Stomach smooth muscle (tissue), 2 donors: ENCODE measurements around the gene PPM1K.

Experiments
- H3K27ac ChIP-seq: one replicate; pipeline ENCODE4 v1.7.0; 2013; ENCODE audit warnings: mild to moderate bottlenecking, low read length, inconsistent platforms
- H3K27me3 ChIP-seq, 2 donors: one replicate each; pipeline ENCODE4 v1.7.0; 2013; ENCODE audit warnings: low read length in 2 of 2; ENCODE audit not compliant: insufficient read depth in 2 of 2, control insufficient read depth in 1 of 2
- H3K36me3 ChIP-seq, 2 donors: one replicate each; pipeline ENCODE4 v1.7.0; 2013; ENCODE audit warnings: low read length in 2 of 2; ENCODE audit not compliant: control insufficient read depth in 2 of 2, insufficient read depth in 2 of 2
- H3K4me1 ChIP-seq: one replicate; pipeline ENCODE4 v1.7.0; 2013; ENCODE audit warnings: low read length; ENCODE audit not compliant: control insufficient read depth, insufficient read depth
- H3K4me3 ChIP-seq, 2 donors: one replicate each; pipeline ENCODE4 v1.7.0; 2013; ENCODE audit warnings: low read length in 2 of 2
- H3K9ac ChIP-seq, 2 donors: one replicate each; pipeline ENCODE4 v1.7.0; 2013; ENCODE audit warnings: low read length in 2 of 2, mild to moderate bottlenecking in 1 of 2
- H3K9me3 ChIP-seq, 2 donors: one replicate each; pipeline ENCODE4 v1.7.0; 2013; ENCODE audit warnings: low read length in 2 of 2; ENCODE audit not compliant: control insufficient read depth in 2 of 2
- donor health status: healthy.
- donor health status: Pancreatic carcinoma.

PPM1K gene

GRCh38 chr4:88242144-88242543, 42.2 kb downstream of the PPM1K start:
- H3K4me3 ChIP-seq: no peak overlapping the region
- no peaks in the 10 kb centered on the region for H3K9me3 ChIP-seq
- no peak overlapping the region for H3K27ac ChIP-seq
- no peaks in the 10 kb centered on the region for H3K36me3 ChIP-seq
- no peaks in the 10 kb centered on the region for H3K4me1 ChIP-seq
- H3K9ac ChIP-seq: no peak overlapping the region
- peaks cover 0 to 2% of the 10 kb centered on the region in 2 donors for H3K27me3 ChIP-seq

GRCh38 chr4:88240297-88240714, 44.1 kb downstream of the PPM1K start:
- H3K9ac ChIP-seq: no peak overlapping the region
- peaks cover 0 to 2% of the 10 kb centered on the region in 2 donors for H3K27me3 ChIP-seq
- H3K27ac ChIP-seq: no peak overlapping the region
- no peaks in the 10 kb centered on the region for H3K9me3 ChIP-seq
- H3K4me1 ChIP-seq: no peaks in the 10 kb centered on the region
- H3K4me3 ChIP-seq: no peak overlapping the region
- H3K36me3 ChIP-seq: no peaks in the 10 kb centered on the region

GRCh38 chr4:88230969-88231771, 53.2 kb downstream of the PPM1K start:
- H3K9ac ChIP-seq: peak overlapping the region; percentile 64 to 86
- peaks cover 7% of the 10 kb centered on the region for H3K4me1 ChIP-seq
- no peaks in the 10 kb centered on the region for H3K9me3 ChIP-seq
- H3K27me3 ChIP-seq: no peaks in the 10 kb centered on the region
- H3K4me3 ChIP-seq: peak overlapping the region; percentile 51 to 67
- peak overlapping the region; percentile 80 for H3K27ac ChIP-seq
- no peaks in the 10 kb centered on the region for H3K36me3 ChIP-seq

GRCh38 chr4:88230461-88230891, 53.9 kb downstream of the PPM1K start:
- Histone ChIP-seq H3K9ac (no peak overlapping the region), H3K4me3 (peak overlapping the region; percentile 51 to 67), H3K4me1 (peaks cover 7% of the 10 kb centered on the region), H3K36me3 (no peaks in the 10 kb centered on the region), H3K27me3 (no peaks in the 10 kb centered on the region), H3K27ac (peak overlapping the region; percentile 80), H3K9me3 (no peaks in the 10 kb centered on the region)

GRCh38 chr4:88227734-88228133, 56.6 kb downstream of the PPM1K start:
- no peaks in the 10 kb centered on the region for H3K27me3 ChIP-seq
- no peak overlapping the region for H3K9ac ChIP-seq
- no peaks in the 10 kb centered on the region for H3K36me3 ChIP-seq
- no peak overlapping the region for H3K27ac ChIP-seq
- peaks cover 9% of the 10 kb centered on the region for H3K4me1 ChIP-seq
- H3K9me3 ChIP-seq: no peaks in the 10 kb centered on the region
- no peak overlapping the region for H3K4me3 ChIP-seq

- Histone ChIP-seq H3K9ac (no peak overlapping the region), H3K27ac (no peak overlapping the region), H3K4me1 (peaks cover 9% of the 10 kb centered on the region), H3K36me3 (no peaks in the 10 kb centered on the region), H3K9me3 (no peaks in the 10 kb centered on the region), H3K27me3 (no peaks in the 10 kb centered on the region), H3K4me3 (no peak overlapping the region)
These were observed 58.2 kb downstream of the PPM1K start for GRCh38 chr4:88226143-88226542.

- H3K36me3 ChIP-seq: no peaks in the 10 kb centered on the region
- H3K4me3 ChIP-seq: no peak overlapping the region
- H3K9me3 ChIP-seq: no peaks in the 10 kb centered on the region
- H3K4me1 ChIP-seq: peaks cover 4% of the 10 kb centered on the region
- no peak overlapping the region for H3K27ac ChIP-seq
- no peaks in the 10 kb centered on the region for H3K27me3 ChIP-seq
- no peak overlapping the region for H3K9ac ChIP-seq
These were observed 58.9 kb downstream of the PPM1K start for GRCh38 chr4:88225232-88226105.

GRCh38 chr4:88223516-88223915, 60.8 kb downstream of the PPM1K start:
- H3K27me3 ChIP-seq: no peaks in the 10 kb centered on the region

GRCh38 chr4:88219099-88219498, 65.3 kb downstream of the PPM1K start:
- H3K27ac ChIP-seq: no peak overlapping the region
- H3K4me3 ChIP-seq: no peak overlapping the region
- H3K9ac ChIP-seq: no peak overlapping the region
- no peaks in the 10 kb centered on the region for H3K9me3 ChIP-seq
- H3K36me3 ChIP-seq: no peaks in the 10 kb centered on the region
- H3K27me3 ChIP-seq: no peaks in the 10 kb centered on the region
- H3K4me1 ChIP-seq: no peaks in the 10 kb centered on the region

More at GRCh38 chr4:88223516-88223915, 60.8 kb downstream of the PPM1K start:
- Histone ChIP-seq H3K4me3 (no peak overlapping the region), H3K4me1 (peaks cover 2% of the 10 kb centered on the region), H3K27ac (no peak overlapping the region), H3K9ac (no peak overlapping the region), H3K36me3 (no peaks in the 10 kb centered on the region), H3K9me3 (no peaks in the 10 kb centered on the region)

GRCh38 chr4:88217169-88217568, 67.2 kb downstream of the PPM1K start:
- no peaks in the 10 kb centered on the region for H3K36me3 ChIP-seq
- H3K4me3 ChIP-seq: no peak overlapping the region
- no peaks in the 10 kb centered on the region for H3K9me3 ChIP-seq
- H3K9ac ChIP-seq: no peak overlapping the region
- H3K27me3 ChIP-seq: no peaks in the 10 kb centered on the region
- no peak overlapping the region for H3K27ac ChIP-seq
- no peaks in the 10 kb centered on the region for H3K4me1 ChIP-seq
